ENCODE measurements around the gene BPIFB1.

BPIFB1 gene

GRCh38 chr20:33325350-33325749, 42.3 kb downstream of the BPIFB1 start:
- DNase-seq (ENCODE audit: low spot score), result no peak

- DNase-seq (ENCODE audit: low spot score), result no peak
Measured at GRCh38 chr20:33328157-33329137, 45.4 kb downstream of the BPIFB1 start.

GRCh38 chr20:33332905-33333456, 50.0 kb downstream of the BPIFB1 start:
- DNase-seq (ENCODE audit: low spot score), result no peak

GRCh38 chr20:33333616-33334015, 50.6 kb downstream of the BPIFB1 start:
- DNase-seq (ENCODE audit: low spot score), result no peak

- DNase-seq (ENCODE audit: low spot score), result no peak
Measured at GRCh38 chr20:33334111-33334510, 51.1 kb downstream of the BPIFB1 start.

GRCh38 chr20:33336375-33336774, 53.4 kb downstream of the BPIFB1 start:
- DNase-seq (ENCODE audit: low spot score), result no peak

GRCh38 chr20:33337119-33337518, 54.1 kb downstream of the BPIFB1 start:
- no peak for DNase-seq (ENCODE audit: low spot score)

GRCh38 chr20:33337531-33338165, 54.6 kb downstream of the BPIFB1 start:
- no peak for DNase-seq (ENCODE audit: low spot score)

GRCh38 chr20:33338467-33339258, 55.6 kb downstream of the BPIFB1 start:
- no peak for DNase-seq (ENCODE audit: low spot score)

GRCh38 chr20:33339515-33340058, 56.6 kb downstream of the BPIFB1 start:
- no peak for DNase-seq (ENCODE audit: low spot score)

- DNase-seq (ENCODE audit: low spot score), result no peak
Measured at GRCh38 chr20:33343521-33343920, 60.5 kb downstream of the BPIFB1 start.

GRCh38 chr20:33345342-33345741, 62.3 kb downstream of the BPIFB1 start:
- DNase-seq (ENCODE audit: low spot score), result no peak

GRCh38 chr20:33348136-33348937, 65.3 kb downstream of the BPIFB1 start:
- DNase-seq (ENCODE audit: low spot score), result no peak

- no peak for DNase-seq (ENCODE audit: low spot score)
Measured at GRCh38 chr20:33349493-33349892, 66.5 kb downstream of the BPIFB1 start.

GRCh38 chr20:33351696-33352095, 68.7 kb downstream of the BPIFB1 start:
- no peak for DNase-seq (ENCODE audit: low spot score)

- DNase-seq (ENCODE audit: low spot score), result no peak
Measured at GRCh38 chr20:33352258-33353012, 69.4 kb downstream of the BPIFB1 start.

GRCh38 chr20:33353013-33353402, 70.0 kb downstream of the BPIFB1 start:
- DNase-seq (ENCODE audit: low spot score), result no peak

Measured in pons (tissue), 1 donor.